Body of pancreas (tissue), 4 donors: Measurements from ENCODE around the gene SPACDR.

ENCODE experiments used
- CTCF ChIP-seq, 7 experiments: fragments of 450-650 bp in 4 of 7; fragments of 200-600 bp in 3 of 7; sonication (generic) in 3 of 7; IDR thresholded peaks; one replicate each; pipeline ENCODE4 v1.5.1; 2016 to 2019; ENCODE audit warnings: antibody characterized with exemption in 7 of 7
- POLR2A ChIP-seq, 3 donors: fragments of 450-650 bp; IDR thresholded peaks; one replicate each; pipeline ENCODE4 v1.6.1; 2016; ENCODE audit warnings: antibody characterized with exemption in 3 of 3, mild to moderate bottlenecking in 2 of 3

- no peak for TF ChIP-seq CTCF (IDR thresholded peaks at IDR 0.05)
- no peak for TF ChIP-seq POLR2A (IDR thresholded peaks at IDR 0.05)
Measured at GRCh38 chr7:100413889-100414288, 50.2 kb downstream of the SPACDR start.
